ENCODE data around the gene RET. TPM values are rescaled to one million over a fixed set of nuclear protein-coding genes. Genes with fewer than 3 reads are reported as not detected.

Gene RET
- total and polyA plus RNA-seq, 2 of the 8 experiments (the other 6 are each of a cell fraction or from before 2014, with no cell fraction given), result 6.7 to 8.4 TPM

- H2BK120ac ChIP-seq (replicated peaks; ENCODE audit: low read depth, low read length), result no peak overlapping the region
- FAIRE-seq (no peak), DNase-seq (ENCODE audit: low read depth in 1 of 2, low spot score in 2 of 2) (no peak)
- H3K23ac ChIP-seq (ENCODE audit: insufficient read length), result no peak overlapping the region
- no peak overlapping the region for H2AFZ ChIP-seq (ENCODE audit: low read length)
- H3K4me3 ChIP-seq (ENCODE audit: extremely low read depth in 1 of 4, insufficient read depth in 2 of 4, low read depth in 3 of 4, low read length in 4 of 4), result no peak overlapping the region
- H3K27ac ChIP-seq (ENCODE audit: low read depth, low read length), result no peak overlapping the region
- no peak overlapping the region for H2BK5ac ChIP-seq (ENCODE audit: low read depth, low read length)
- H3K23me2 ChIP-seq (ENCODE audit: low read depth, low read length), result no peaks in the 10 kb centered on the region
- 87% methylated on average over 11 of the region's 11 CpGs; no CpG with 5 or more reads in 1 of the 2 experiments for WGBS, 2 experiments (ENCODE audit: extremely low coverage in 1 of 2, insufficient coverage in 1 of 2, insufficient read length in 1 of 2, insufficient replicate concordance in 2 of 2, low coverage in 1 of 2, low lambda C conversion rate in 2 of 2, missing lambda C conversion rate in 1 of 2)
- H3K4me2 ChIP-seq (ENCODE audit: insufficient read depth in 1 of 2, low read depth in 2 of 2, low read length in 2 of 2), result no peak overlapping the region
- no peak overlapping the region for H4K5ac ChIP-seq (ENCODE audit: insufficient read length, low read depth, low read length)
- H3K4me1 ChIP-seq (replicated peaks in 1 of 4; ENCODE audit: control insufficient read depth in 3 of 4, insufficient read depth in 4 of 4, low read length in 3 of 4), result no peaks in the 10 kb centered on the region
- no peaks in the 10 kb centered on the region for H3K27me3 ChIP-seq (replicated peaks in 1 of 4; ENCODE audit: control insufficient read depth in 3 of 4, extremely low read depth in 1 of 4, insufficient read depth in 3 of 4, low read length in 3 of 4)
- no peak overlapping the region for H3K9ac ChIP-seq (replicated peaks in 1 of 4; ENCODE audit: extremely low read depth in 1 of 4, low read depth in 3 of 4, low read length in 3 of 4)
- ChIA-PET CTCF (ENCODE audit: partially characterized antibody) (interaction anchor here (1.1 to 2.9 kb wide), 3 partner anchors 32 to 247 kb away, joined by 3 to 10 read pairs (median 3); no protein-coding TSS in a partner anchor), POLR2A (ENCODE audit: partially characterized antibody) (no interaction called here)
- H3K18ac ChIP-seq (ENCODE audit: extremely low read depth, low read length), result no peak overlapping the region
- no peak for TF ChIP-seq BACH1 (IDR thresholded peaks at IDR 0.05; ENCODE audit: low read length)
- TF ChIP-seq MAFK (IDR thresholded peaks at IDR 0.05; ENCODE audit: low read depth, low read length), result no peak
- TF ChIP-seq RNF2 (IDR thresholded peaks at IDR 0.05; ENCODE audit: borderline replicate concordance, low read depth, low read length, missing control alignments, poor library complexity, severe bottlenecking), result no peak
- TF ChIP-seq SRF (IDR thresholded peaks at IDR 0.05; ENCODE audit: low read depth, low read length), result no peak
- no peak for TF ChIP-seq SIN3A (conservative IDR thresholded peaks at IDR 0.05 in 1 of 2, IDR thresholded peaks at IDR 0.05 in 1 of 2; ENCODE audit: low read depth in 1 of 2, low read length in 2 of 2)
- TF ChIP-seq EZH2 (IDR thresholded peaks at IDR 0.05; ENCODE audit: low read depth, low read length, severe bottlenecking), result no peak
- TF ChIP-seq SUZ12 (IDR thresholded peaks at IDR 0.05; ENCODE audit: low read length), result no peak
- no peak for TF ChIP-seq SIX5 (IDR thresholded peaks at IDR 0.05; ENCODE audit: low read depth, low read length)
- no peak for TF ChIP-seq BRCA1 (IDR thresholded peaks at IDR 0.05; ENCODE audit: low read depth, low read length)
- no peak for TF ChIP-seq SP2 (IDR thresholded peaks at IDR 0.05; ENCODE audit: low read length)
- no peak for TF ChIP-seq CREB1 (IDR thresholded peaks at IDR 0.05)
- no peak for TF ChIP-seq ASH2L (IDR thresholded peaks at IDR 0.05; ENCODE audit: low read length)
- TF ChIP-seq CBX5 (IDR thresholded peaks at IDR 0.05; ENCODE audit: low read depth, low read length), result no peak
- no peak for TF ChIP-seq KDM4A (IDR thresholded peaks at IDR 0.05; ENCODE audit: low read depth, low read length, severe bottlenecking)
- no peaks in the 10 kb centered on the region for H3K36me3 ChIP-seq (ENCODE audit: control insufficient read depth in 2 of 4, insufficient read depth in 4 of 4, low read length in 3 of 4)
- H4K91ac ChIP-seq (replicated peaks; ENCODE audit: insufficient read length, low read length), result no peak overlapping the region
- no peak overlapping the region for H2AK5ac ChIP-seq (ENCODE audit: low read depth, low read length)
- no peak overlapping the region for H3K56ac ChIP-seq (replicated peaks; ENCODE audit: insufficient read length, low read depth, low read length)
- peak overlapping the region; percentile 43; the same call in 1 of the 2 replicates for H4K8ac ChIP-seq (ENCODE audit: extremely low read depth, insufficient read depth, low read length)
- no peaks in the 10 kb centered on the region for H4K20me1 ChIP-seq (replicated peaks in 1 of 2; ENCODE audit: control insufficient read depth in 1 of 2, insufficient read depth in 2 of 2, low read length in 2 of 2)
- H3K14ac ChIP-seq (ENCODE audit: insufficient read length), result no peak overlapping the region
- no peaks in the 10 kb centered on the region for H3K79me1 ChIP-seq (ENCODE audit: low read depth, low read length)
- no peak overlapping the region for H2BK15ac ChIP-seq (ENCODE audit: low read length)
- no peaks in the 10 kb centered on the region for H3K9me3 ChIP-seq (ENCODE audit: insufficient read depth in 2 of 2, low read depth in 1 of 2, low read length in 1 of 2)
- no peak overlapping the region for H3K4ac ChIP-seq (replicated peaks; ENCODE audit: insufficient read length, low read depth, low read length)
- H3K79me2 ChIP-seq (ENCODE audit: control insufficient read depth in 1 of 2, insufficient read depth in 2 of 2, low read length in 2 of 2), result no peaks in the 10 kb centered on the region
- H2BK20ac ChIP-seq (ENCODE audit: low read length), result no peak overlapping the region
- no peak overlapping the region for H2BK12ac ChIP-seq (ENCODE audit: low read depth, low read length)
These were observed 34.2 kb downstream of the RET start for GRCh38 chr10:43111101-43111500.

Measured in H1 (cell line).